CD4-positive, alpha-beta T cell treated with Interleukin-15 for 4 hours (primary cell): ENCODE data around the gene ASB13.

Source experiments
- DNase-seq: peaks from one replicate; pipeline ENCODE4 v3.0.0-alpha.2; 2020; ENCODE audit warnings: low spot score

The ASB13 gene, protein sequence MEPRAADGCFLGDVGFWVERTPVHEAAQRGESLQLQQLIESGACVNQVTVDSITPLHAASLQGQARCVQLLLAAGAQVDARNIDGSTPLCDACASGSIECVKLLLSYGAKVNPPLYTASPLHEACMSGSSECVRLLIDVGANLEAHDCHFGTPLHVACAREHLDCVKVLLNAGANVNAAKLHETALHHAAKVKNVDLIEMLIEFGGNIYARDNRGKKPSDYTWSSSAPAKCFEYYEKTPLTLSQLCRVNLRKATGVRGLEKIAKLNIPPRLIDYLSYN

DNA sequence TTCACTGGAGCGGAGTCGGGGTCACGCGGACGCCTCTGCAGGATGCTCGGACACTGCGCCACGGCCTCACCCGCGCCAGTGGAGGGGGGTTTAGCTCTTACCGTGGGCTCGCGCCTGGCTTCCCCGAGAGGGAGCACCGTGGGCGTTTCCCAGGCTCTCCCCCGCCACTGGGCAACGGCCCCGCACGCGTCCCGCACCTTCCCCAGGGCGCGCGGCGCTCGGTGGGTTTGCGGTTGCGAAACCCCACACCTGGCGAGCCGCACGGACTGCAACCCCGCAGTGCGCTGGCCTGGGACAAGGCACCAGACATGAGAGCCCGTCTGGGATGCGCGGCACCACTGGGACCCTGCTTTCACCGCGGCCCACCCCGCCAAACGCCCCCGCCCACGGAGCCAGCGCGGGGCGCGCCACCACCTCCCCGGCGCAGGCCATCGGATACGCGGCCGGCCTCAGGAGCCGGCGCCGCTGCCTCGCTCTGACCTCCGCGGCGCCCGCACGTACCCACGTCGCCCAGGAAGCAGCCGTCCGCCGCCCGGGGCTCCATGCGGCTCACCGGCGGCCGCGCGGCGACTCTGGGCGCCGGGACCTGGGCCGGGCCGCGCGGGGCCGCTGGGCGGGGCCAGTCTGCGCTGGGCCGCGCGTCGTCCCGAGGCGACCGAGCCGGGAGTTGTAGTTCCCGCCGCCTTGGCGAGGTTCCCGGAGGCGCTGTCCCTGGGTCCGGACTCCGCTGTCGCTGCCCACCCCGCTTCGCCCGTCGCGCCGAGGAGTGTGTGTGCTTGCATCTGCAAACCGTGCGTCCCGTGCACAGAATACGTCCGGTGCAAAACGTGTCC, at the start of gene ASB13:
TSS of gene ASB13 (minus strand) at position 588 of the 833 bp plus-strand sequence. CDS start at position 544, 44 bp downstream.
- no peak for DNase-seq

DNA sequence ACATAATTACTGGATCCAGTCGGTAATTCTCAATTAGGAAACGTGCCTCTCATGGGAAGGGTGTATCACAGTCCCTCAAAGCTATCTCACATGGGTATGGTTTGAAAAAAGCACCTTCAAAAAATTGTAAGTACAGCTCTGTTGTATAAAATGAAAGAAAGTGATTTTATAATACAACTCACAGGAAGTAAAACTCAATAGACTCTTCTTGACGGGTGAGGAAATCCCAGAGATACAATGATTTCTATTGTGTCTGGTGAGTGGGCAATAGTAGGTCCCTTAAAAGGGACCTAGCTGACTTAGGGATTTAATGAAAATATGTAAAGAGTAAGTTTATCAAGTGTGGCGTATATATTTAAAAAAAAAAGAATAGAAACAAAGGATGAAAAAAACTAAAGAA, 45.2 kb upstream of the ASB13 start:
- DNase-seq = no peak

DNA sequence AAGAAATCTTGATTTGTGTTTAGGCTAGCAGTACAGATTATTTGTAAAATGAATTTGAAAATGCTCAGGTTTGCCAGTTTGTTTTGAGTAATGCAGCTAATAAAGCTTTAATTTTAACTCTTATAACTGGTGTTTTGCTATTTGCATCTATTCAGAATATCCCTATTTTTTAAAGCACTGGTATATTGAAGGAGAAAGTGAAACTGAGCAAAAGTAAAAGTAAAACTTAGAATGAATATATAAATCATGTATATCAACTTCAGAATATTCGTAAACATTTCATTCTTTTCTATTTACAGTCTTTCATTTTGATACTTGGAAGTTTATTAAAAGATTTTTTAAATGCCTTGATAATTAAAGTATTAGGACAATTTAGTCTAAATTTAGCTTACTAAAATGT, 44.5 kb upstream of the ASB13 start:
- no peak for DNase-seq

DNA sequence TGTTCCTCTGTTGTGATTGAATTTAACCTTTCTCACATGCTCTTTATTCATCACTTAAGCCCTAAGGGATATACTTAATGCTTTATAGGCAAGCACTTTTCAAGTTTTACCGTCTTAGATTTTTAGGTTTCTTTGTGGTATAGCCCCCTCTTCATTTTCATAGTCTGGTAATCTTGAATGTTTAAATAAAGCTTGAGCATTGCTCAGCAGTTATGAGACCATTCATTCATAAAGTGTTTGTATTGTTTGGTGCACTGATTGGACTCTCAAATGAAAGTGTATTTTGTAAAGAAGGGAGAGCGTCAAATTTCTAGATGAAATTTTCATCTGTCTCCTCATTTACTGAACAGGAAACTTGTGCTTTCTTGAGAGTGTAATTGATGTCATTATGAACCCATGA, 43.5 kb upstream of the ASB13 start:
- DNase-seq = no peak

DNA sequence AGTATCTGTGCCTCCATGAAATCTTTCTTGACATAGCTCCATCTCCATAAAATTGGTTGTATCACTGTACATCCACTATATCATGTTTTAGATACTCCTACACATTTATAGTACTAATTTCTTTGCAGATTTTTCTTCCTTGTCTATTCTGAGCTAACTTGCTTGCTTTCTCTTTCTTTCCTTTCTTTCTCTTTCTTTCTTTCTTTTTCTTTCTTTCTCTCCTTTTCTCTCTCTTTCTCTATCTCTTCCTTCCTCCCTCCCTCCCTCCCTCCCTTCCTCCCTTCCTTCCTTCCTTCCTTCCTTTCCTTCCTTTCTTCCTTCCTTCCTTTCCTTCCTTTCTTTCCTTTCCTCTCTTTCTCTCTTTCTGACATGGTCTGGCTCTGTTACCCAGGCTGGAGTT, 42.0 kb upstream of the ASB13 start:
- DNase-seq = no peak

DNA sequence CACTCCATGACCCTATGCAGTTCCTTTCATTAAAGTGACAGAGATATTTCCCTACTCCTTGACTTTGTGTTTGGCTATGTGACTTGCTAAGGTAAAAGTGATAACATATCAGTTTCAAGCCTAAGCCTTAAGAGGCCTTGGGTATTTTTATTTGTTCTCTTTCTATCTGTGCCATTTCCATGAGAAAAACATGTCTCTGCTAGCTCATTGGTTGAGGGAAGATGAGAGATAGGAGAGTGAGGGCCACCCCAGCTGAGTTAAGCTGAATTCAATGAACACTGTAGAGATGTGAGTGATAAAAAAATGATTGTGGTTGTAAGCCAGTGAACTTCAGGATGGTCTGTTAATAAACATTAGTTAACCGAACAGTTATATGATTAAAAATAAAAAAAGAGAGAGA, 31.7 kb upstream of the ASB13 start:
- DNase-seq = no peak

DNA sequence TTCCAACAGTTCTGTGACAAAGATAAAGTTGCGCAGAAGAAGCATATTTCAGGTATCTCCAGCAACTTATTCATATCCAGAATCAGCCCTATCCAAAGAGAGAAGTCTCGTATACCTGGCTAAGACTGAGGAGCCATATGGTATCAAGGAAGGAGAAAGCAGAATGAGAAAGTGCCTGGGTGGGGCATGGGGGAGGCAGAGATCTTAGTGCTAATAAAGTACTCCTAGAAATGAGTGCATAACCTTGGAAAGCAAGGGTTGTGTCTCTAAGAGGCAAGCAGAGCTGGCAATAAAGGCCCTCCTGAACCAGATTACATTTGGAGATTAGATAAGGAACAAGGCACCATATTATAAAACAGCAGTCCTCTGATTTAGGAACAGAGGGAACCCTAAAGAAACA, 30.9 kb upstream of the ASB13 start:
- DNase-seq = no peak

DNA sequence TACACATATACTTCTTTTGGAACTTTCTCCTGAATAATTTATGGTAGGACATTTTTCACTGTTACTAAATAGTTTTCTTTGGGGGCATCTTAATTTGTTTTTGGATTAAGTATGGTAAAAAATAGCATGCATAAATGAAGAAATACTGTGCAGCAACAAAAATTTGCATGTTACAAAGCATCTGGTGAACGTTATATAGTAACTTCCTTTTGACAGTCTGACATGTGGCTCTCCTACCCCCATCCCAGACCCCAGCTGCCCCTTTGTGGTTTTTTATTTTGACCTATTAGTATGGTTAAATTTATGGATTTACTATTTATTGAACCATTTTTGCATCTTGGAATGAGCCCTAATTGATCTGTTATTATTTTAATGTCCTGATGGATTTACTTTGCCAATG, 28.2 kb upstream of the ASB13 start:
- no peak for DNase-seq

DNA sequence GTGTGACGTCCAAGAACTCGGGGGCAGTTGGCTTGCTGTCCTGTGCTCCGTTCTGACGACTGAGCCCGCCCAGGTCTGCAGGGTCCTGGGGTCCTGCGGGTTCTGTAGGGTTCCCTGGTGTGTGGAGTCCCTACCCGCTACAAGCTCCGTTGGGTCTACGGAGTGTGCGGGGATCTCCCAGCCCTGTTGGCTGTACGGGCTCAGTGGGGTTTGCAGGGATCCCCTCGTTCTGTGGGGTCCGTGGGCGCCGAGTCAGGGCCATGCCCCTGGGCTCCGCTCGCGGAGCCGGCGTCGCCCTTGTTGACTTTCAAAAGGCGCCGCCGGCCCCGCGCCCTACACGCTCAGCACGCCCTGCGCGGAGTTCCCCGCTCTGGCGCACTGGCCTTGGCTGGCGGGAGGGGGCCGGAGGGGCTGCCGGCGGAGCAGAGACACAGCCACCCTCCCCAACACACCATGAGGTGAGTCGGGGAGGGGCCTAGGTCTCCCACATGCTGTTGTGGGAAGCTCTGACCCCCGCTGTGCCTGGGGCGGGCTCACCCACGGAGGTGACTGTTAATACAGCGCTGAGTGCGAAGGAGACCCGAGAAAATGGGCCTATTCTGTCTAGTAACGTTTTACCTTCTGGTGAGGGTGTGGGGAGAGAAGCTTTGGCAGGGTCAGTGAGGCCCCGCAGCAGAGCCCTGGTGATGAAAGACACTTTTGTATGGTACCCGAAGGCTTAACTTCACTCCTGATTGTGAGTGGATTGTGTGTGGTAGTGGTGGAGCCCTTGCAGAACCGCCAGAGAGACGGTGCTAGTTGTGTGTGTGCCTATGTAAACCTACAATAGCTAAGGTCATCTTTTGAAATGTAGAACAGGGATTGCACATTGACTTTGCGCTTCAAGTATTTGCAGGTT, 26.3 kb upstream of the ASB13 start:
- peak; percentile 55 for DNase-seq

DNA sequence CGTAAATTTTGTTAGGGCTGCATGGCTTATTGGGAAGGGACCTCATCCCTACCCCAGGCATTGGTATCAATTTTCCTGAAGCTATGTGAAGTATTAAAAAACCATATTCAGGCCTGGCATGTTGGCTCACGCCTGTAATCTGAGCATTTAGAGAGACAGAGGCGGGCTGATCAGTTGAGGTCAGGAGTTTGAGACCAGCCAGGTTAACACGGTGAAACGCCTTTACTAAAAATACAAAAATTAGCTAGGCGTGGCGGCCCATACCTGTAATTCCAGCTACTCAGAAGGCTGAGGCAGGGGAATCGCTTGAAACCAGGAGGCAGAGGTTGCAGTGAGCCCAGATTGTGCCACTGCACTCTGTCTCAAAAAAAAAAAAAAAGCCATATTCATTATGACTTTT, 25.4 kb upstream of the ASB13 start:
- no peak for DNase-seq

DNA sequence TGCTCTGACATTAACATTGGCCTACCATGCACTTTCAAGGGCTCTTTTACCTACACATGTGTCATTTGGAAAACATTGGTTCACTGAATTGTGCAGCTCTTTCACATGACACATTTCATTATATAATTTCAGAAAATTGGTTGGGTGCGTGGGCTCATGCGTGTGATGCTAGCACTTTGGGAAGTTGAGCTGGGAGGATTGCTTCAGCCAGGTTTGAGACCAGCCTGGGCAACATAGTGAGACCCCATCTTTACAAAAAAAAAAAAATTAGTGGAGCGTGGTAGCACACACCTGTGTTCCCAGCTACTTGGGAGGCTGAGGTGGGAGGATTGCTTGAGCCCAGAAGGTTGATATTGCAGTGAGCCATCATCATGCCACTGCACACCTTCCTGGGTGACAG, 22.2 kb upstream of the ASB13 start:
- no peak for DNase-seq

DNA sequence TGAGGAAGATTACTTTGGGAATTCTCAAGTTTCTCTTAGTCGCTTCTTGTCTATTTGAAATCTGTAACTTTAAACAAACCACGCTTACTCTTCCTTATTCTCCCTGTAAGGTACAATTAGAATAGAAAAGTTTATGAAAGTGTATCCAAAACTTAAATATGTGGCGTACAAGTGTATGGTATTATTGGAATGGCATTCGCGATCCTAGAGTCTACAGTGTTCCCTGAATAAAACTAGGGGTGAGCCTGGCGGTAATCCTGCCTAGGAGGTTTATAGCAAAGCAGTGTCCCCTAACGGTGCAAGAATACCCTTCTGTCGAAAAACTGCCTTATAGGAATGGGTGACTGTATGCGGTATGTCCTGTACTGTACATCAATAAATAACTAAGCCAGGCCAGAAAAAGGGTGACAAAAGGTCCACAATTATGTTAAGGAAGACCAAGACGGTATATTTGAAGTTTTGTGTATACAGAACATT, 19.4 kb upstream of the ASB13 start:
- DNase-seq = no peak

DNA sequence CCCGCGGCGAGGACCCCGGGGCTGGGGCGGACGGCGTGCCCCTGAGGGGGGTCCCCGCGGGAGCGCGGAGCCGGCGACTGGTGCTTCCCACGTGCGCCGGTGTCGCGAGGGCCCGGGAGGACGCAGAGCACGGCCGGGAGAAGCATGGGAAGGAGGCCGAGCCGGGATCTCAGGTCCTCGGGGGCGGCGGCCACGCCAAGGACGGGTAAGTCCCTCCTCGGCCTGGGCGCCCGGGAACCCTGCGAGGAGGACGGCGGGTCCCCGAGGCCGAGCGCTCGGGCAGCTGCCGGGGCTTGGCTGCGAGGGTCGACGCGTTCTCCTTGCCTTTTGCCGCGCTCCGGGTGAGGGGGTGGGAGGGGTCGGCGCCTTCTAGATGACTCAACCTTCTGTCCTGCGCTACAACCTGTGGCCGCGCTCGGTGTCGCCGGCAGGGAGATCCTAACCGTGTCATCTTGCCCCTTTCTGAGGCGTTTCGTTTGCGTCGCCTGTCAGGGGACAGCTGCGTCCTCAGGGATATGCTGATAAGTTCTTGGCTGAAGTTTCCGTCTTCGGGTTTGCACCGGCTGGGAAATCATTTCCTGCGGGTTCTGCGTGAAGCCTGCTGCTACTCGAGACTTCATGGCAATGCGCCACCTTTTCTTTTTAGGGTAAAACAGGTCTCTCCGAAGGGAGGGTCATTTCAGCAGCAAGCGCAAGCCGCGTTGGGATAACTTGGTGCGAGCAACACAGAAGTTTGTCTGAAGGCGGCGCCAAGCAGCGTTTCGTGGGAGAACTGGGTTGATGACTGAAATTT, 18.8 kb upstream of the ASB13 start:
- peak; percentile 54 for DNase-seq

DNA sequence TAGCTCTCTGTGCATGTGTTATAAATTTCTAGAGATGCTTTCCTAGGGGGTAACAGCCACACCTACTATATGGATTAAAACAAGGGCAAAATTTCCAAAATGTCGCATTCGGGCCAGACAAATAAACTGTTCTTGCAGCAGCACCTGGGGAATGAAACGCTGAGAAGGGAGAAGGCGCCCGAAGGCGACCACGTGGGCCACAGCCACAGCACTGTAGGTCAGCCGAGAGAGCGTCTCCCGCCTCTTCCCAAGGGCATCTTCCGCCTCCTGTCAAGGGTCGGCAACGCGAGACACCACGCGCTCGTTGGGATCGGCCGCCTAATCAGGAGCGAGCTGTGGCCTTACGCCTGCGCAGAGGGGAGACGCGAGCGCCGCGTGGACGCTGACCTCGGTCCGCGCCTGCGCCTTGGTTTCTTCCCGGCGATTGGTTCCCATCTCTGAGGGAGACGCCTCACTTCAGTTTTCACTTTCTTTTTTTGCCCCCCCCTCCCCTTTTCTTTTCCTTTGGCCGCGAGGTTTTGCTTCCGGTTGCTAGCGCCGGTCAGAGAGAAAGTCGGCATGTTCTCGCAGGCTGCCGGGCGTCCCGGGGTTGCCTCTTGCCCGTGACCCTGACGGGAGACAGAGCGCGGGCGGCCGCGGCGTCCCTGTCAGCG, 18.0 kb upstream of the ASB13 start, which contains the start of gene TASOR2:
TSS of gene TASOR2 (plus strand) at position 521 of the 653 bp plus-strand sequence. CDS start 35,805 bp downstream, outside the sequence.
- peak; percentile 97 for DNase-seq

DNA sequence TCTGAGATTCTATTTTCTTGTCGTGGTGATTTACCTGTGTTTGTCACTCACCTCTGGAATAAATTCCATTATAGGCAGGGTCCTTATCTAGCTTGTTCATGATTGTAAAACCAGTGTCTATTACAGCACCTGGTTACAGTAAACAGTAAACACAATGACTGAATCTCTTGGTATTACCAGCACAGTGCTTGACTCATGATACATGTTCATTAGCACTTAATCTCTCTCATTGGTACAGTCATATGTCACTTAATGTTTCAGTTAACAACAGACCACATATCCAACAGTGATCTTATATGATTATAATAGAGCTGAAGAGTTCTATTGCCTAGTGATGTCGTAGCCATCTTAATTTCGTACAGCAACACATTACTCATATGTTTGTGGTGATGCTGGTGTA, 16.7 kb upstream of the ASB13 start:
- DNase-seq = no peak

DNA sequence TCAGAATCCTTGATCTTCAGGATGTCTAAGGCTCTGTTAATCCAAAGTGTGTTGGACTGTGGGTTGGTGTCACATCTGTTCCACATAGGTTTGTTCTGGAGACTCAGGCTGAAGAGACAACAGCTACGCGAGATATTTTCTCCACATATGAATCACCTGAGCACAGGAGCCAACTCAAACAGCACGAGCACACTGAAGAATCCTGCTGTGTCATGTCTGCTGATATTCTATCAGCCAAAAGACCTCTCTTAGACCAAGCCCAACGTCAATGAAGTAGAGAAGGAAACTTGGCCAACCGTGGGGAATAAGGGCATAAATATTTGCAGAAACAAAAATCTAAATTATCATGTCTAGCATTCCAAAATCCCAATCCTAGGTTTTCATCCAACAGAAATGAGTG, 15.5 kb upstream of the ASB13 start:
- no peak for DNase-seq

DNA sequence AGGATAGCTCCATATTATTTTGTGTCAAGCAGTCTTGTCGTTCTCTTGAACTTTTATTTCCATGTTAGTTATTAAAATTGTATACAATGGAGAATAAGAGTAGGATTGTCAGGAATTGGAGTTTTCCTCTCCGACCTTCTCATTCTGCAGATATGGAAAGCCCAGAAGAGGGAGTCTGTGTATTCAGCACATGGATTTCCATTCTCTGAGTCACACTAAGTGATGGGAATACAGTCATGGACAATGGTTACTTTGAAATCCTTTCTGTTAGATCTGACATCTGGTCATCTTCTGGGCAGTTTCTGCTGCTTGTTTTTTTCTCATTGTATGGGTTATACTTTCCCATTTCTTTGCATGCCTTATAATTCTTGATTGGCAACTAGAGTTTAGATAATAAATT, 13.2 kb upstream of the ASB13 start:
- DNase-seq = no peak

DNA sequence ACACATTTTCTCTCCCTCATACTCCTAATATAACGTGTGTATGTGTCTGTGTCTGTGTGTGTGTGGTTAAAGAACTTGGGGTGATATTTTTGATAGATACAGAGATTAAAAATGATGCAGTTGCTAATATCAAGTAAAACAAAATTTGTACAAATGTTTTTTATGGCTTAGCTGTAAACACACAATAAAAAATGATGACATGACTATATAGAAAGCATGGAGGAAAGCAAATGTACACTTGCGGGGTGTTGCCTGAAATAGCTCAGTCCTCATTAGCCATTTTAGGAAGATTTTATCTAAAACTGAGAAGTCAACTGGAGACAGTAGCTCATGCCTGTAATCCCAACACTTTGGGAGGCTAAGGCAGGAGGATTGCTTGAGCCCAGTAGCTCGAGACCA, 12.6 kb upstream of the ASB13 start:
- DNase-seq = no peak

DNA sequence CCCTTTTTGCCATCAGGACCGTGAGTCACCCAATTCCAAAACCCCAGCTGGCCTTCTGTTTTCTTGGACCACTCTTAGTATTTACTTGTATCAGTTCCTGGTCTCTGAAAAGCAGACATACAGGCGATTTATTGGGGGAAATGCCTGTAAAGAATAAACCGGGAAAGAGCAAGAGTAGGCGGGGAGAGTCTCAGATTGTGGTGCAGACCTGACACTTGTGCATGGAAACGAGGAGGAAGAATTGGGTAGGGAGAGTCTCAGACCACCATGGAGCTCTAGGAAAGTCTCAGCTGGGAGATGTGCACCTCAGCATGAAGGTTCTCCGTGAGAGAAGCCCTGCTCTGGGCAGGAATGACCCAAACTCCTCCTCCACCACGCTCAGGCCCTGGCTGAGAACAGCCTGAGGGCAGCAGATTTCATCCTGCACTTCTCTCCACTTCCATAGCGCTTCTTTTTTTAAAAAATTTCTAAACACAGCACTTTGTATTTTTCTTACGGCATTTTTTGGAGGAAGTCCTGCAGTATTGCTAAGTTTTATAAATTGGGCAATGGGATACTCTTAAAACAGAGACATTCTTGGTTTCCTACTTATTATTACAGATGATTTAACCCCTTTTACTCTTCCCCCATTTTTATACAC, 12.1 kb upstream of the ASB13 start:
- no peak for DNase-seq

DNA sequence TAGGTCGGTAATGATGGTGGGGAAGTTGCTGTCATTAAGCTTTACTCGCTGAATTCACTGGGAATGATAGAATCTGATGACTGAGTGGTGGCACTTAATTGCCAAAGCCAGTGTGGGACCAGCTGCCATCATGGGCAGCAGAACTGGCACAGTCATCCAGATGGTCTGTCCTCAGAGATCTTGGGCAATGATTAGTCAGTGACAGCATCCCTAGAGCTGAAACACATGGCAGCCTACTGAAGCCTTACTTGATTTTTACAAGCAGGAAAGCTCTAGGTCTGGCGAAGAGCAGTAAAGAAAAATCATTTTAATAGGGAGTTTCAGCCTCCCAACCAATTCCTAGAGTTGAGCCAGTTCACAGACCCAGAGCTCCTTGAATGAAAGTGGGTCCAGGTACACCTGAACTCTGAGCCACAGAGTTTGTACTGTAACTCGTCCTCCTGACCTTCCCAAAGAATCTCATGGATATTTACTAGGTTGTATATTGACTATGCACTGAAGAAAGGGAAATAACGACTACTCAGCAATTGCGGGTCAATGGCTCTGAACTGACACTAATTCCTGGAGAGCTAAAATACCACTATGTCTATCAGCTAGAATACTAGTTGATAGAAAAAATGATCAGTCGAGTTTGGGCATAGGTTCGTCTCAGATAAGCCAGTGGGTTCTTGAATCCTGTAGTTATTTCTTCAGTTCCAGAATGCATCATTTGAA, 4.4 kb upstream of the ASB13 start:
- no peak for DNase-seq
